Hepatocyte (in vitro differentiated cells): ENCODE results near the gene LPP.

ENCODE experiments used
- EZH2phosphoT487 ChIP-seq: fragments of 200-600 bp; sonication (generic); IDR thresholded peaks from one replicate; pipeline ENCODE4 v1.6.1; 2018; ENCODE audit warnings: antibody characterized with exemption, mild to moderate bottlenecking, low read depth, moderate library complexity; ENCODE audit not compliant: unreplicated experiment, severe bottlenecking
- TF ChIP-seq, protein P1 (sequence below): fragments of 200-600 bp; sonication (generic); IDR thresholded peaks from 2 replicates; pipeline ENCODE4 v1.5.1; 2016; ENCODE audit warnings: antibody characterized with exemption, mild to moderate bottlenecking; ENCODE audit not compliant: poor library complexity

- TF ChIP-seq, protein P1, sequence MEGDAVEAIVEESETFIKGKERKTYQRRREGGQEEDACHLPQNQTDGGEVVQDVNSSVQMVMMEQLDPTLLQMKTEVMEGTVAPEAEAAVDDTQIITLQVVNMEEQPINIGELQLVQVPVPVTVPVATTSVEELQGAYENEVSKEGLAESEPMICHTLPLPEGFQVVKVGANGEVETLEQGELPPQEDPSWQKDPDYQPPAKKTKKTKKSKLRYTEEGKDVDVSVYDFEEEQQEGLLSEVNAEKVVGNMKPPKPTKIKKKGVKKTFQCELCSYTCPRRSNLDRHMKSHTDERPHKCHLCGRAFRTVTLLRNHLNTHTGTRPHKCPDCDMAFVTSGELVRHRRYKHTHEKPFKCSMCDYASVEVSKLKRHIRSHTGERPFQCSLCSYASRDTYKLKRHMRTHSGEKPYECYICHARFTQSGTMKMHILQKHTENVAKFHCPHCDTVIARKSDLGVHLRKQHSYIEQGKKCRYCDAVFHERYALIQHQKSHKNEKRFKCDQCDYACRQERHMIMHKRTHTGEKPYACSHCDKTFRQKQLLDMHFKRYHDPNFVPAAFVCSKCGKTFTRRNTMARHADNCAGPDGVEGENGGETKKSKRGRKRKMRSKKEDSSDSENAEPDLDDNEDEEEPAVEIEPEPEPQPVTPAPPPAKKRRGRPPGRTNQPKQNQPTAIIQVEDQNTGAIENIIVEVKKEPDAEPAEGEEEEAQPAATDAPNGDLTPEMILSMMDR, result no peak
- TF ChIP-seq EZH2phosphoT487, result no peak
Measured at GRCh38 chr3:188706176-188706575, 552.2 kb downstream of the LPP start.
